ENCODE measurements around the gene TREML4. TPM values are rescaled to one million over a fixed set of nuclear protein-coding genes. Genes with fewer than 3 reads are reported as not detected.

TREML4 gene
- total RNA-seq, 4 donors from 2014 or later, result not detected

DNA sequence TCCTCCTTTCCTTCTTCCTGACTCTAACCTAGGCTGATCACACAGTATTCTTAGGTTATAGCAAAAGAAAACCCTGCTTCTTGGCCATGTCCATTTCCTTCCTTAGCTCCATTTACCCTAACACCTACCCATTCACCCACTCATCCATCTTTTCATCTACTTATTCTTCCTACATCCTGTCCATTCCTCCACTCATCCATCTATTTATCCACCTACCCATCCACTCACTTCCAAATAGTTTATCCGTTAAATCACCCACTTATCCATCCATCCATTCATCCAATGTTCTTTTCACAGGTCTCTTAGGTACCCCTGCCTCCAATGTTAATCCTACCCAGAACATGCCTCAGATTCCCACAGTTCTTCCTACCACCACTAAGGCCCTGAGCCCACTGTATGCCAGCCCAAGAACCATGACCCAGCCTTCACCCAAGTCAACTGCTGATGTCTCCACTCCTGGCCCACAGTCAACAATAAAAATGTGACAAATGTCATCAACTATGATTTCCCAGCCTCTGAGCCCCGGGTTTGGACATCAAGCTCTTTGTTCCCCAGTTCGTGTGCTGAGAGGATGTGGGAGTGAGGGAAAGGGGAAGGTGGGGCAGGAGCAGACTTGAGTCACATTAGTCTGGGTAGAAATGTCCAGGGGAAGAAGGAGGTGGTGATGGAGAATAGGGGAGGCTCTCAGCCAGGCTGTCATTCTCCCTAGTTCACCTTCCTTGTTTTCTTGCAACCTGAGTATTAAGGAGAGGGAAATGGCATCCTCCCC is 24.4 kb downstream of the TREML4 start:
- Histone ChIP-seq H3K36me3 (no peaks in the 10 kb centered on the region), H3K27me3 (no peaks in the 10 kb centered on the region), H3K4me1 (no peaks in the 10 kb centered on the region), H3K4me3 (replicated peaks in 1 of 3) (no peak overlapping the region), H3K9me3 (no peaks in the 10 kb centered on the region), H3K27ac (no peak overlapping the region)
- DNase-seq, result no peak
- WGBS, 2 donors, result 73 to 89% methylated on average over 3 of the region's 3 CpGs
- intact Hi-C loops (cut with DNase I), result no loop called here
- TF ChIP-seq, protein P1, sequence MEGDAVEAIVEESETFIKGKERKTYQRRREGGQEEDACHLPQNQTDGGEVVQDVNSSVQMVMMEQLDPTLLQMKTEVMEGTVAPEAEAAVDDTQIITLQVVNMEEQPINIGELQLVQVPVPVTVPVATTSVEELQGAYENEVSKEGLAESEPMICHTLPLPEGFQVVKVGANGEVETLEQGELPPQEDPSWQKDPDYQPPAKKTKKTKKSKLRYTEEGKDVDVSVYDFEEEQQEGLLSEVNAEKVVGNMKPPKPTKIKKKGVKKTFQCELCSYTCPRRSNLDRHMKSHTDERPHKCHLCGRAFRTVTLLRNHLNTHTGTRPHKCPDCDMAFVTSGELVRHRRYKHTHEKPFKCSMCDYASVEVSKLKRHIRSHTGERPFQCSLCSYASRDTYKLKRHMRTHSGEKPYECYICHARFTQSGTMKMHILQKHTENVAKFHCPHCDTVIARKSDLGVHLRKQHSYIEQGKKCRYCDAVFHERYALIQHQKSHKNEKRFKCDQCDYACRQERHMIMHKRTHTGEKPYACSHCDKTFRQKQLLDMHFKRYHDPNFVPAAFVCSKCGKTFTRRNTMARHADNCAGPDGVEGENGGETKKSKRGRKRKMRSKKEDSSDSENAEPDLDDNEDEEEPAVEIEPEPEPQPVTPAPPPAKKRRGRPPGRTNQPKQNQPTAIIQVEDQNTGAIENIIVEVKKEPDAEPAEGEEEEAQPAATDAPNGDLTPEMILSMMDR (IDR thresholded peaks at IDR 0.05), result no peak
- TF ChIP-seq POLR2A (IDR thresholded peaks at IDR 0.05), result no peak

DNA sequence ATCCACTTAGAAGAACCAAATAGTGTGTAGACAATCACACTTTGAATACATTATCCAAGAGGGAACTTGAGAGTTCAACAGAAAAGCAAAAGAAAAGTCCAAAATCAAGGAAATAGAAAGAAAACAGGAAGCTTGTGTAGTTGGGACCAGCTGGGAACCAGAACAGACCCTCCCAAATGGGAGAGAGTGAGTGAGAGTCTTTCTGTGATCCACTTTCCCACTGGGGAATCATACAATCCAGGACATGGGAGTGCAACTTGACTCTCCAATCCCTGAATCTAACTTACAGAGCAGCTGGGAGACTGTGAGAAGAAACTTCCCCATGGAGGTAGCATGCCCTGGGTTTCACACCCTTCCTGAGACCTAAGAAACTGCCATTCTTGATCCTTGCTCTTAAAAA is 27.0 kb downstream of the TREML4 start:
- no peak for DNase-seq
- H3K4me1 ChIP-seq, result no peaks in the 10 kb centered on the region
- no peaks in the 10 kb centered on the region for H3K27me3 ChIP-seq
- TF ChIP-seq, protein P1 (IDR thresholded peaks at IDR 0.05), result no peak
- no peak for TF ChIP-seq POLR2A (IDR thresholded peaks at IDR 0.05)
- H3K9me3 ChIP-seq, result no peaks in the 10 kb centered on the region
- no peak overlapping the region for H3K4me3 ChIP-seq (replicated peaks in 1 of 3)
- H3K27ac ChIP-seq, result no peak overlapping the region
- intact Hi-C loops (cut with DNase I), result no loop called here
- no peaks in the 10 kb centered on the region for H3K36me3 ChIP-seq

DNA sequence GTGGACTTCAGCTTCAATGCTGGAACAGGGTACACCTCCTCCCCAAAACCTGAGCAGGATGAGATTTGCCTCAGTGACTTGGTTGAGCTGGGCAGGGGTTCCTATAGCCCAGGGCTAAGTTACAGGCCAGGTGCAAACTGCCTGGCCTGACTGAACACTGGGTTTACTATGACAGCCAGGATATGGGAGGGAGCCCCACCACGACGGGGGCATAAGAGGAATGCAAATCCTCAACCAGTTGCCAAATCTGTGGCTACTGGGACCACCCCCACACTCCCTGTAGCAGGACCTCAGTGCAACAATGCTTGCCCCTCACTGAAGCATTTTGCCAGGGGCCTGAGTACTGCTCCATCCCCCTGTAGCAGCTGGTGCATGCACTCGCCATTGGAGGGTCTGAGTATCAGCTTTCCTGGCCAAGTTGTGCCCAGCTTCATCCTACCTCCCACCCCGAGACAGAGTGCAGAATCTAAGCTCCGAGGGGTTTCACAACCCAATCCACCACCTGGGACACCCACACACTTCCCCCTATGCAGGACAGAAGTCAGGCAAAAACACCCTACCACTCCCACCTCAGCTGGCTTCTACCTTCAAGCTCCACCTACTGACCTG is 27.6 kb downstream of the TREML4 start:
- no peaks in the 10 kb centered on the region for H3K4me1 ChIP-seq

DNA sequence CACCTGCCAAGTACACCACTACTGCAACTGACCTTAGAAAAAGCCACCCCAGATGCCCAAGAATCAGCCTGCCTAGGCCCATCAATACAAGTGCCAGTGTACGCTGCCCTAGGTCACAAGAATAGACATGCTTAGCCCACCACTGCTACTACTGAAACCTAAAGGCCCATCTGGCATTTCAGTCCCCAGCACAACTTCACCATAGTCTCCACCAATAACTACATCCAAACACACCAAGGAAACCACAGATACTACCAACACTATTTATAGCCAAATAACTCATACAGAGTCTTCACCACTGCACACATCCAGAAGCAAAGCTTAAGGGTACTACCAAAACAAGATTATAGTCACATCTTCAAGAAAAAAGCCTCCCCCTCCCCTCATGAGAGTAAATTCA is 28.2 kb downstream of the TREML4 start:
- DNase-seq, result no peak
- Histone ChIP-seq H3K36me3 (no peaks in the 10 kb centered on the region), H3K4me3 (replicated peaks in 1 of 3) (no peak overlapping the region), H3K27me3 (no peaks in the 10 kb centered on the region), H3K9me3 (no peaks in the 10 kb centered on the region), H3K27ac (no peak overlapping the region), H3K4me1 (no peaks in the 10 kb centered on the region)
- 100% methylated on average over 1 of the region's 1 CpG for WGBS, 2 donors
- TF ChIP-seq, protein P1 (IDR thresholded peaks at IDR 0.05), result no peak
- no peak for TF ChIP-seq POLR2A (IDR thresholded peaks at IDR 0.05)
- intact Hi-C loops (cut with DNase I), result no loop called here

More for the DNA sequence above, 27.6 kb downstream of the TREML4 start:
- no peaks in the 10 kb centered on the region for H3K36me3 ChIP-seq
- H3K27ac ChIP-seq, result no peak overlapping the region
- no peak overlapping the region for H3K4me3 ChIP-seq (replicated peaks in 1 of 3)
- 92 to 94% methylated on average over 3 to 5 of the region's 5 CpGs for WGBS, 2 donors
- no peaks in the 10 kb centered on the region for H3K9me3 ChIP-seq
- DNase-seq, result no peak
- TF ChIP-seq, protein P1 (IDR thresholded peaks at IDR 0.05), result no peak
- TF ChIP-seq POLR2A (IDR thresholded peaks at IDR 0.05), result no peak
- intact Hi-C loops (cut with DNase I), result no loop called here
- H3K27me3 ChIP-seq, result no peaks in the 10 kb centered on the region

Measured in thyroid gland (tissue), 4 donors.